Omental fat pad (tissue), 4 donors: ENCODE results near the gene APBB1IP. TPM values are rescaled to one million over a fixed set of nuclear protein-coding genes. Genes with fewer than 3 reads are reported as not detected.

Source experiments
- ATAC-seq: fragments of 150-250 bp; one replicate; pipeline ENCODE4 v1.9.1; 2016; ENCODE audit warnings: mild to moderate bottlenecking, moderate library complexity; ENCODE audit not compliant: low FRiP score
- DNase-seq: peaks from one replicate; pipeline ENCODE4 v3.0.0-alpha.2; 2019; ENCODE audit warnings: low spot score
- CTCF ChIP-seq, 3 donors: fragments of 450-650 bp; IDR thresholded peaks; one replicate each; pipeline ENCODE4 v1.5.1; 2016 to 2017; ENCODE audit warnings: antibody characterized with exemption in 3 of 3, mild to moderate bottlenecking in 3 of 3, moderate library complexity in 2 of 3
- total RNA-seq, 4 donors: library from RNA; depleted of rRNA; stranded (reverse); fragments of >200 nt; gene quantifications; one replicate each; pipeline ENCODE4 v1.1.0, GENCODE V29; 2016

APBB1IP gene
- total RNA-seq, 4 donors from 2014 or later = 8.5 to 23.5 (median 20.5) TPM

DNA sequence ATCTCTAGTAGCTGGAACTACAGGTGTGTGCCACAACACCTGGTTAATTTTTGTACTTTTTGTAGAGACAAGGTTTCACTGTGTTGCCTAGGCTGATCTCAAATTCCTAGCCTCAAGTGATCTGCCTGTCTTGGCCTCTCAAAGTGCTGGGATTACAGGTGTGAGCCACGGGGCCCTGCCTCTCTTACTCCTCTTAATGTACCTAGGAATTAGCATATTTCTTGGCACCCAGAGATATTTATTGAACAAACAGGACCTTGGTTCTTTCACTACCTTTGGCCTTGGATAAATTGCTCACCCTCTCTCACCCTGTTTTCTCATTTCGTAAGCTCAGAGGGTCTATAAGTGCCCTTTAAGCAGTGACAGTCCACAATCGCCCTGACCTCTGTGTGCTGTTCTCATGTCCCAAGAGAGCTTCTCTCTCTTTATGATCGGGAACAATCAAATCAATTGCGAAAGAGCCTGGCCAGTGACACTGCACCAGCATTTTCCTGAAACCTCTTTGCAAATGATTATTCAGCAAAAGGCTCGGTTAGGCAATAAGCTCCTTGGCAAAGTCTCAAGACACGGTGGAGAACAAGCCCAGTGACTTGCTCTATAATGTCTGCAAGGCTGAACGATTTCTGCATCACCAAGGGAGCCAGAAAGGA is 117.7 kb downstream of the APBB1IP start:
- TF ChIP-seq CTCF (IDR thresholded peaks at IDR 0.05) = no peak
- DNase-seq (peak; percentile 57), ATAC-seq (peak; percentile 71)

- DNase-seq = no peak
- peak in 2 of 3 donors; percentile 21 to 59 for TF ChIP-seq CTCF (IDR thresholded peaks at IDR 0.05)
- ATAC-seq = peak; percentile 67
Measured at GRCh38 chr10:26556748-26557640, 118.9 kb downstream of the APBB1IP start.

DNA sequence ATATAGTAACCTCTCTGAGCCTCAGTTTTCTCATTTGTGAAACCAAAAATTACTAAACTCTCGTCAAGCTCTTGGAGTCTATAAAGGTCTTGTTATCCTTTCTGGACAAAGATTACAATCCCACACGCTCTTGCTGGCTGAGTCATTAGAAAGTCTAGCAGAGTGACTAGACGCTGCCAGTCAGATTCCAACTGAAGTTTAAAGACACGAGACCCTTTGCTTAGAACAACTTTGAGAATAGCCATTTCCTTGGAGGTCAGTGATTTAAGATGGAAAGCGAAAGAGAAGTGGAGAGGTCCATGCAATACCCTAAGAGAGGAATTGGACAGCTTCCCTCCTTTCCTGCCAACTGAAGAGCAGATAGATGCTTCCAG is 119.5 kb downstream of the APBB1IP start:
- DNase-seq (no peak), ATAC-seq (peak; percentile 58)
- TF ChIP-seq CTCF (IDR thresholded peaks at IDR 0.05) = no peak

- ATAC-seq = no peak
- no peak for DNase-seq
- no peak for TF ChIP-seq CTCF (IDR thresholded peaks at IDR 0.05)
Measured at GRCh38 chr10:26566525-26567350, 128.6 kb downstream of the APBB1IP start.

DNA sequence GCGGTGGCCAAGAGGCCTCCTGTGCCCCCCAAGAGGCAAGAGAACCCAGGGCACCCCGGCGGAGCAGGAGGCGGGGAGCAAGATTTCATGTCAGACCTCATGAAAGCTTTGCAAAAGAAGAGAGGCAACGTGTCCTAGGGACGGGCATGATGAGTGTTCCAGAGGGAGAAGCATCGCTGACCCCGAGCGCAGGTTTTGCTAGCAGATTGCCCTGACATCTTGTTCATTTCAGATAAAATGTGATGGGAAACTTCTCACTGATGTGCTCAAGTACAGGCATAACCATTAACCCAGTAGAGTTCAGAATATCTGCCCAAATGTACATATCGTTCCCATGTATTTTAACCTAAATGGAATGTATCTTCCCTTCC is 129.2 kb downstream of the APBB1IP start:
- no peak for ATAC-seq
- TF ChIP-seq CTCF (IDR thresholded peaks at IDR 0.05) = no peak
- DNase-seq = no peak

DNA sequence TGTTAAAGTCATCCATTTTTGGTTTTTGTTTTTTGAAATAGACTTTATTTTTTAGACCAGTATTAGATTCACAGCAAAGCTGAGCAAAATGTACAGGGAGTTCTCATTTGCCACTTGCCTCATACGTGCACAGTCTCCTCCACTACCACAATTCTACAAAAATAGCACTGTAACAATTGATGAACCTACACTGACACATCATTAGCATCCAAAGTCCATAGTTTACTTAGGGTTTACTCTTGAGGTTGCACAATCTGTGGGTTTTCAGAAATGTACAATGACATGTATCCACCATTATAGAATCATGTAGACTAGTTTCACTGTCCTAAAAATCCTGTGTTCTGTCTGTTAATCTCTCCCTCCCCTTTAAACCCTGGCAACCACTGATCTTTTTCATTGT is 133.5 kb downstream of the APBB1IP start:
- TF ChIP-seq CTCF (IDR thresholded peaks at IDR 0.05) = no peak
- ATAC-seq (no peak), DNase-seq (no peak)
